Vagina (tissue), 2 donors: Measurements from ENCODE around the gene MYB.

ENCODE experiments used
- CTCF ChIP-seq, 3 experiments: fragments of 450-650 bp in 2 of 3; fragments of 200-600 bp in 1 of 3; sonication (generic) in 1 of 3; IDR thresholded peaks; one replicate each; pipeline ENCODE4 v1.5.1; 2017 to 2019; ENCODE audit warnings: antibody characterized with exemption in 3 of 3, mild to moderate bottlenecking in 2 of 3, moderate library complexity in 2 of 3
- POLR2A ChIP-seq, 2 donors: fragments of 450-650 bp; IDR thresholded peaks; one replicate each; pipeline ENCODE4 v1.6.1; 2017; ENCODE audit warnings: antibody characterized with exemption in 2 of 2, mild to moderate bottlenecking in 2 of 2, moderate library complexity in 2 of 2
- POLR2AphosphoS5 ChIP-seq, 2 donors: sonication (generic); formaldehyde crosslinking; IDR thresholded peaks; one replicate each; pipeline ENCODE4 v1.9.0; 2017; ENCODE audit warnings: antibody characterized with exemption in 2 of 2, mild to moderate bottlenecking in 2 of 2, low read depth in 1 of 2; ENCODE audit not compliant: insufficient read depth in 1 of 2

GRCh38 chr6:135165031-135165430 is 16.1 kb upstream of the MYB start:
- no peak for TF ChIP-seq CTCF (IDR thresholded peaks at IDR 0.05)
- TF ChIP-seq POLR2AphosphoS5 (IDR thresholded peaks at IDR 0.05; ENCODE audit: insufficient read depth in 1 of 2, low read depth in 1 of 2), result no peak
- no peak for TF ChIP-seq POLR2A (IDR thresholded peaks at IDR 0.05)
